ENCODE results near the gene TC2N. TPM values are rescaled to one million over a fixed set of nuclear protein-coding genes. Genes with fewer than 3 reads are reported as not detected.

TC2N gene
- total RNA-seq, 2 experiments from 2014 or later = 61.7 to 66.2 TPM

- no peak overlapping the region for H3K27ac Mint-ChIP-seq
Observed at GRCh38 chr14:91888641-91889476, 21.5 kb upstream of the TC2N start.

GRCh38 chr14:91886961-91887360 lies 19.6 kb upstream of the TC2N start:
- Mint-ChIP-seq H3K4me3 (no peak overlapping the region), H3K27ac (no peak overlapping the region), H3K36me3 (ENCODE audit: low read depth) (no peaks in the 10 kb centered on the region), H3K9me3 (no peaks in the 10 kb centered on the region), H3K4me1 (ENCODE audit: low read depth) (peaks cover 35% of the 10 kb centered on the region), H3K27me3 (ENCODE audit: low read depth) (no peaks in the 10 kb centered on the region)
- DNase-seq = no peak
- CTCF ChIA-PET = no interaction called here
- intact Hi-C loops (cut with micrococcal nuclease) = no loop called here

More at GRCh38 chr14:91888641-91889476, 21.5 kb upstream of the TC2N start:
- no peaks in the 10 kb centered on the region for H3K36me3 Mint-ChIP-seq (ENCODE audit: low read depth)
- DNase-seq = no peak
- H3K9me3 Mint-ChIP-seq = no peaks in the 10 kb centered on the region
- H3K27me3 Mint-ChIP-seq (ENCODE audit: low read depth) = no peaks in the 10 kb centered on the region
- CTCF ChIA-PET = interaction anchor here (0.8 to 0.9 kb wide), 2 partner anchors 10 to 25 kb away, joined by 3 to 5 read pairs; no protein-coding TSS in a partner anchor
- H3K4me1 Mint-ChIP-seq (ENCODE audit: low read depth) = peaks cover 50% of the 10 kb centered on the region
- no peak overlapping the region for H3K4me3 Mint-ChIP-seq
- intact Hi-C loops (cut with micrococcal nuclease) = no loop called here

- Mint-ChIP-seq H3K27ac (no peak overlapping the region), H3K4me1 (ENCODE audit: low read depth) (peaks cover 31% of the 10 kb centered on the region), H3K27me3 (ENCODE audit: low read depth) (no peaks in the 10 kb centered on the region), H3K4me3 (no peak overlapping the region), H3K36me3 (ENCODE audit: low read depth) (no peaks in the 10 kb centered on the region), H3K9me3 (no peaks in the 10 kb centered on the region)
- intact Hi-C loops (cut with micrococcal nuclease) = no loop called here
- DNase-seq = no peak
- CTCF ChIA-PET = no interaction called here
Observed at GRCh38 chr14:91885839-91886238, 18.5 kb upstream of the TC2N start.

GRCh38 chr14:91885113-91885712 lies 17.9 kb upstream of the TC2N start:
- CTCF ChIA-PET = no interaction called here
- no peaks in the 10 kb centered on the region for H3K36me3 Mint-ChIP-seq (ENCODE audit: low read depth)
- intact Hi-C loops (cut with micrococcal nuclease) = no loop called here
- no peaks in the 10 kb centered on the region for H3K9me3 Mint-ChIP-seq
- no peak for DNase-seq
- no peak overlapping the region for H3K4me3 Mint-ChIP-seq
- H3K27me3 Mint-ChIP-seq (ENCODE audit: low read depth) = no peaks in the 10 kb centered on the region
- H3K4me1 Mint-ChIP-seq (ENCODE audit: low read depth) = peaks cover 31% of the 10 kb centered on the region
- H3K27ac Mint-ChIP-seq = no peak overlapping the region

- H3K27ac Mint-ChIP-seq = no peak overlapping the region
- no peak for DNase-seq
- H3K4me3 Mint-ChIP-seq = no peak overlapping the region
- intact Hi-C loops (cut with micrococcal nuclease) = no loop called here
- peaks cover 31% of the 10 kb centered on the region for H3K4me1 Mint-ChIP-seq (ENCODE audit: low read depth)
- H3K27me3 Mint-ChIP-seq (ENCODE audit: low read depth) = no peaks in the 10 kb centered on the region
- no peaks in the 10 kb centered on the region for H3K36me3 Mint-ChIP-seq (ENCODE audit: low read depth)
- CTCF ChIA-PET = no interaction called here
- H3K9me3 Mint-ChIP-seq = no peaks in the 10 kb centered on the region
Observed at GRCh38 chr14:91884664-91885063, 17.3 kb upstream of the TC2N start.

GRCh38 chr14:91883753-91884152 lies 16.4 kb upstream of the TC2N start:
- H3K27ac Mint-ChIP-seq = no peak overlapping the region
- intact Hi-C loops (cut with micrococcal nuclease) = no loop called here

GRCh38 chr14:91882776-91883175 lies 15.4 kb upstream of the TC2N start:
- Mint-ChIP-seq H3K27ac (no peak overlapping the region), H3K4me3 (no peak overlapping the region)

More at GRCh38 chr14:91883753-91884152, 16.4 kb upstream of the TC2N start:
- CTCF ChIA-PET = interaction anchor here (1.1 kb wide), 1 partner anchor 11 kb away, joined by 5 read pairs; no protein-coding TSS in a partner anchor
- no peaks in the 10 kb centered on the region for H3K36me3 Mint-ChIP-seq (ENCODE audit: low read depth)
- no peaks in the 10 kb centered on the region for H3K9me3 Mint-ChIP-seq
- H3K4me3 Mint-ChIP-seq = no peak overlapping the region
- no peaks in the 10 kb centered on the region for H3K27me3 Mint-ChIP-seq (ENCODE audit: low read depth)
- H3K4me1 Mint-ChIP-seq (ENCODE audit: low read depth) = peaks cover 27% of the 10 kb centered on the region
- no peak for DNase-seq

GRCh38 chr14:91882369-91882768 lies 15.0 kb upstream of the TC2N start:
- no peak for DNase-seq
- H3K27ac Mint-ChIP-seq = no peak overlapping the region

More at GRCh38 chr14:91882776-91883175, 15.4 kb upstream of the TC2N start:
- DNase-seq = no peak
- intact Hi-C loops (cut with micrococcal nuclease) = no loop called here
- Mint-ChIP-seq H3K36me3 (ENCODE audit: low read depth) (no peaks in the 10 kb centered on the region), H3K9me3 (no peaks in the 10 kb centered on the region), H3K27me3 (ENCODE audit: low read depth) (no peaks in the 10 kb centered on the region), H3K4me1 (ENCODE audit: low read depth) (peaks cover 27% of the 10 kb centered on the region)
- CTCF ChIA-PET = interaction anchor here (0.8 to 1.6 kb wide), 4 partner anchors 9 to 113 kb away, joined by 3 to 6 read pairs (median 4); no protein-coding TSS in a partner anchor

GRCh38 chr14:91879196-91879595 lies 11.9 kb upstream of the TC2N start:
- DNase-seq = no peak
- Mint-ChIP-seq H3K36me3 (ENCODE audit: low read depth) (no peaks in the 10 kb centered on the region), H3K4me1 (ENCODE audit: low read depth) (peaks cover 52% of the 10 kb centered on the region), H3K9me3 (no peaks in the 10 kb centered on the region), H3K4me3 (no peak overlapping the region), H3K27me3 (ENCODE audit: low read depth) (no peaks in the 10 kb centered on the region), H3K27ac (no peak overlapping the region)
- intact Hi-C loops (cut with micrococcal nuclease) = no loop called here
- CTCF ChIA-PET = no interaction called here

More at GRCh38 chr14:91882369-91882768, 15.0 kb upstream of the TC2N start:
- H3K4me1 Mint-ChIP-seq (ENCODE audit: low read depth) = peaks cover 31% of the 10 kb centered on the region
- H3K27me3 Mint-ChIP-seq (ENCODE audit: low read depth) = no peaks in the 10 kb centered on the region
- H3K4me3 Mint-ChIP-seq = no peak overlapping the region
- CTCF ChIA-PET = interaction anchor here (1.6 kb wide), 1 partner anchor 10 kb away, joined by 6 read pairs; no protein-coding TSS in a partner anchor
- H3K36me3 Mint-ChIP-seq (ENCODE audit: low read depth) = no peaks in the 10 kb centered on the region
- no peaks in the 10 kb centered on the region for H3K9me3 Mint-ChIP-seq
- intact Hi-C loops (cut with micrococcal nuclease) = no loop called here

GRCh38 chr14:91878274-91878673 lies 10.9 kb upstream of the TC2N start:
- Mint-ChIP-seq H3K36me3 (ENCODE audit: low read depth) (no peaks in the 10 kb centered on the region), H3K9me3 (no peaks in the 10 kb centered on the region), H3K4me1 (ENCODE audit: low read depth) (peaks cover 59% of the 10 kb centered on the region), H3K27ac (no peak overlapping the region), H3K4me3 (no peak overlapping the region), H3K27me3 (ENCODE audit: low read depth) (no peaks in the 10 kb centered on the region)
- CTCF ChIA-PET = no interaction called here
- intact Hi-C loops (cut with micrococcal nuclease) = no loop called here
- no peak for DNase-seq

- Mint-ChIP-seq H3K4me3 (no peak overlapping the region), H3K27me3 (ENCODE audit: low read depth) (no peaks in the 10 kb centered on the region), H3K27ac (no peak overlapping the region), H3K36me3 (ENCODE audit: low read depth) (no peaks in the 10 kb centered on the region), H3K4me1 (ENCODE audit: low read depth) (peaks cover 68% of the 10 kb centered on the region), H3K9me3 (no peaks in the 10 kb centered on the region)
- CTCF ChIA-PET = no interaction called here
- intact Hi-C loops (cut with micrococcal nuclease) = no loop called here
- DNase-seq = no peak
Observed at GRCh38 chr14:91877376-91877915, 10.1 kb upstream of the TC2N start.

- CTCF ChIA-PET = interaction anchor here (0.5 kb wide), 1 partner anchor 18 kb away, joined by 3 read pairs; no protein-coding TSS in a partner anchor
- Mint-ChIP-seq H3K27me3 (ENCODE audit: low read depth) (no peaks in the 10 kb centered on the region), H3K9me3 (no peaks in the 10 kb centered on the region), H3K4me1 (ENCODE audit: low read depth) (peaks cover 77% of the 10 kb centered on the region), H3K27ac (no peak overlapping the region), H3K36me3 (ENCODE audit: low read depth) (no peaks in the 10 kb centered on the region), H3K4me3 (no peak overlapping the region)
- no peak for DNase-seq
- intact Hi-C loops (cut with micrococcal nuclease) = no loop called here
Observed at GRCh38 chr14:91876492-91876891, 9.2 kb upstream of the TC2N start.

Measured in activated naive CD4-positive, alpha-beta T cell treated with anti-CD3 and anti-CD28 coated beads for 36 hours (primary cell).